Dedifferentiated amniotic fluid mesenchymal stem cell (primary cell): ENCODE data around the gene NFATC2IP.
"Not testable (repeated sequence)": the region's sequence is repeated elsewhere in the genome, so short reads cannot be mapped to it uniquely, and the experiment has no call there.

ENCODE experiments used
- DNase-seq: peaks from one replicate; pipeline ENCODE4 v3.0.0-alpha.2; 2016; ENCODE audit errors: extremely low spot score

NFATC2IP gene

GRCh38 chr16:28974007-28974436 lies 23.3 kb downstream of the NFATC2IP start:
- DNase-seq: peak; percentile 52

DNA sequence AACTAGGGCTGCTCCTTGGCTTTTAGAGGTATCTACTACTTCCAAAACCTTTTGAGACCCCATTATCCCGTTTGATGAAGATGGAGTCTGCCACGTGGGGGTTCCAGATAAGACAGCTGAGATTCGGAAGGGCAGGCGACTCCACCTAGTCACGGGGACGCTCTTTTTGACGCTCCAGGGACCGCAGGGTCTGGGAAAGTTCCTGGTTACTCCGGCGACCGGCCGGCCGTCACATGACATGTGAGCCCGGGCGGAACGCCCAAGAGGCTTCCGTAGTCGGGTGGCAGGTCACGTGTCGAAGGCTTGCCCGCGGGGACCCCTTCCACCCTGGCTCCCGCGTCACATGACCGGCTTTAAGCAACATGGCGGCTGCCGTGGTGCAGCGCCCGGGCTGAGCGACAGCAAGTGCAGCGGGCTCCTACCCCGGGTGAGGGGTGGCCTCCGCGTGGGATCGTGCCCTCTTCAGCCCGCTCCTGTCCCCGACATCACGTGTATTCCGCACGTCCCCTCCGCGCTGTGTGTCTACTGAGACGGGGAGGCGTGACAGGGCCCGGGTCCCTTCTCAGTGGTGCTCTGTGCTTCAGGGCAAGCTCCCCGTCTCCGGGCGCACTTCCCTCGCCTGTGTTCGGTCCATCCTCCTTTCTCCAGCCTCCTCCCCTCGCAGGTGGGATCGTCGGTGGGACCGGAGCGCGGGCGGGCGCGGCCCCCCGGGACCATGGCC lies 23.9 kb downstream of the NFATC2IP start, which contains the start of gene SPNS1:
TSS of gene SPNS1 (plus strand) at position 342 of the 721 bp plus-strand sequence. CDS start at position 716, 374 bp downstream.
- peak; percentile 96 for DNase-seq

- no peak for DNase-seq
Observed at GRCh38 chr16:28975158-28975599, 24.4 kb downstream of the NFATC2IP start.

DNA sequence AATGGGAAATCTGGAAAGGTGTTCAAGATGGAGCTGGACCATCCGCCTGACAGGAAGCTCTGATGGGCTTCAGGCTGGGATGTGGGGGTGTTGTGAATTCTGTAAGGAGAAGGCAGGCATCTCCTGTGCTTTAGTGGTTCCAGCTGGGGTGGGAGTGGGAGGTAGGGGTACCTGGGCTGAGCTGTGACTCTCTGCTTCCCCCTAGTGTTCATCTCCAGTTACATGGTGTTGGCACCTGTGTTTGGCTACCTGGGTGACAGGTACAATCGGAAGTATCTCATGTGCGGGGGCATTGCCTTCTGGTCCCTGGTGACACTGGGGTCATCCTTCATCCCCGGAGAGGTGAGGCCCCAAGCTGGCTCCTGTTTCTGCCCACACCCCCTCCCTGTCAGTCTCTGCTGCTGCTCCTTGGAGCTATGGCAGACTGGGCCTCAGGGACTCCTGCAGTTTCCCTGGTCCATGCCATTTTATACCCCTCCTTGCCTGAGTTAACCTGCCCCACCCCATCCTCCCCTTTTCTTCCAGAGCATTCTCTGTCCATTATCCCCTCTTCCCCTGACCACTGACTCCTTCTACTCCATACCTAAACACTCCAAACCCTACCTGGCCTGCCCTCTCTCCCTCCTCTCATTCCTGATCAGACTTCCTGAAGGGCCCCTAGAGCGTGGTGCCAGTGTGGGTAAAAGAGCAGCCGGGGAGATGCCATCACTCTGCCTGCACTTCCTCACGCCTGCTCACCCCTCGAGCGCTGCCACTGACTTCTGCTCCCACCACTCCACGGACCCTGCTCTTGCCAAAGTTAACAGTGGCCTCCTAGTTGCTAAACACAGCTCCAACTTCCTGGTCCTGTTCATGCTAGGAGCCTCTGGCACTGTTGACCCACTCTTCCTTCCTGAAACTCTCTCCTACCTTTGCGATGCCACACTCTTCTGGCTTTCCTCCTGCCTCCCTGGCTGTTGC lies 27.2 kb downstream of the NFATC2IP start:
- DNase-seq: no peak

DNA sequence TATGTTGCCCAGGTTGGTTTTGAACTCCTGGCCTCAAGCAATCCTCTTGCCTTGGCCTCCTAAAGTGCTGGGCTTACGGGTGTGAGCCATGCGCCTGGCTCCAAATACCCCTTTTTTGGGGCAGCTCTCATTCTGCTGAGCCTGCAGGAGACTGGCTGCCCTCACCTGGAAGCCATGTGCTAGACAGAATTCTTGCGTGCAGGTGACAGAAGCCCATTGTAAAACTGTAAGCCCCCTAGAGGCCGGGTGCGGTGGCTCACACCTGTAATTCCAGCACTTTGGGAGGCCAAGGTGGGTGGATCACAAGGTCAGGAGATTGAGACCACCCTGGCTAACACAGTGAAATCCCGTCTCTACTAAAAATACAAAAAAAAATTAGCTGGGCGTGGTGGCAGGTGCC lies 29.6 kb downstream of the NFATC2IP start:
- DNase-seq: not testable (repeated sequence)

- DNase-seq: no peak
Observed at GRCh38 chr16:28980929-28981328, 30.2 kb downstream of the NFATC2IP start.

DNA sequence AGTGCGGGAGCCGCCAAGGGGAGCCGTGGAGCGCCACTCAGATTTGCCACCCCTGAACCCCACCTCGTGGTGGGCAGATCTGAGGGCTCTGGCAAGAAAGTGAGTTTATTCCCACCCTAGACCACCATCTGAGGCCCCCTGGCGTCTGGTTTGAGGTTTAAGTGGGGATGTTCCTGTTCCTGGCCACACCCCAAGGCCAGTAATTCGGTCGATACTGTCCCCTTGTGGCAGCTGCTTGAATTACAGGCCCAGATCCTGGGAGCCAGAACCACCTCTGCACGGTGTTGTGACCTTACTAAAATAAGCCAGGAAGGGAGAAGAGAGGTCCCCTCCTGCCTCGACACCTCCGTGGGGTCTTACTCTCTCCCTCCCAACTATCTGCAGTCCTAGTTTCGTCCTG lies 30.8 kb downstream of the NFATC2IP start:
- DNase-seq: no peak

GRCh38 chr16:28982418-28982817 lies 31.7 kb downstream of the NFATC2IP start:
- no peak for DNase-seq

- no peak for DNase-seq
Observed at GRCh38 chr16:28982949-28983348, 32.2 kb downstream of the NFATC2IP start.

GRCh38 chr16:28983644-28984043 lies 32.9 kb downstream of the NFATC2IP start:
- no peak for DNase-seq

DNA sequence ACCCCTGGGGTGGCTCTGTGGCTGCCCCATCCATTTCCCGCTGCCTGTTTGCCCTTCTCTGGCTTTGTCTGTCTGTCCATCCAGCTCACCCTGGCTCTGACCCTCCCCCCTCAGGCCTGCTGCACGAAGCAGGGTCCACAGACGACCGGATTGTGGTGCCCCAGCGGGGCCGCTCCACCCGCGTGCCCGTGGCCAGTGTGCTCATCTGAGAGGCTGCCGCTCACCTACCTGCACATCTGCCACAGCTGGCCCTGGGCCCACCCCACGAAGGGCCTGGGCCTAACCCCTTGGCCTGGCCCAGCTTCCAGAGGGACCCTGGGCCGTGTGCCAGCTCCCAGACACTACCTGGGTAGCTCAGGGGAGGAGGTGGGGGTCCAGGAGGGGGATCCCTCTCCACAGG lies 33.4 kb downstream of the NFATC2IP start:
- no peak for DNase-seq

GRCh38 chr16:28984619-28985135 lies 33.9 kb downstream of the NFATC2IP start, which contains the start of gene LAT:
Gene LAT, plus strand, starts transcription at chr16:28985052. Its CDS starts 366 bp downstream, at chr16:28985418.
- no peak for DNase-seq

DNA sequence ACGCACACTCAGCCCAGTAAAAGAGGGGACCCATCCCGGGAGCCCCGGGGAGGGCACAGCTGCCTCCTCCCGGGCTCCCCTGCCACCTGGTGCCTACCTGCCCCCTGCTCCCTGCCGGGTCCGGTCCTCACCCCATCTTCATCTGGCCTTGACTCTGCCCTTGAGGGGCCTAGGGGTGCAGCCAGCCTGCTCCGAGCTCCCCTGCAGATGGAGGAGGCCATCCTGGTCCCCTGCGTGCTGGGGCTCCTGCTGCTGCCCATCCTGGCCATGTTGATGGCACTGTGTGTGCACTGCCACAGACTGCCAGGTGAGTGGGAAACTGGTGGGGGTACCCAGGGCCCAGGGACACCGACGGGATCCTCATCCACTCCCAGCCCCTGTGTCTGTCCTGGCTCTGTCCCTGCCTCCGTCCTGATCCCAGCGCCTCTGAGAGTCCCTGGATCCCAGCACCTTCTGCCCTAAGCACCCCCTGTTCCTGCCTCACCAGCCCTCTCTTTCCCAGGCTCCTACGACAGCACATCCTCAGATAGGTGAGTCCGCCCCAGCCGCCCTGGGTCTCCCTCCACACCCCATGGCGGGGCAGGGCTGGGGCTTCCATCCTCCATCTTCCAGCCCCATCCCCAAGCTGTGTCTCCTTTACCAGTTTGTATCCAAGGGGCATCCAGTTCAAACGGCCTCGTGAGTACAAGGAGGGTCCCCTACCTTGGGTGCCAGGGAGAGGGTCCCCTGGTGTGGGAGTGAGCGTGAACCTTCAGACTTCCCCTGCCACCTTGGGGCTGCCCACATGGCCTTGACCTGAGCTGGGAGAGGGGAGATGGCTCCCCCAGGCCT lies 34.7 kb downstream of the NFATC2IP start:
- DNase-seq: no peak

GRCh38 chr16:28986046-28986445 lies 35.3 kb downstream of the NFATC2IP start:
- no peak for DNase-seq

DNA sequence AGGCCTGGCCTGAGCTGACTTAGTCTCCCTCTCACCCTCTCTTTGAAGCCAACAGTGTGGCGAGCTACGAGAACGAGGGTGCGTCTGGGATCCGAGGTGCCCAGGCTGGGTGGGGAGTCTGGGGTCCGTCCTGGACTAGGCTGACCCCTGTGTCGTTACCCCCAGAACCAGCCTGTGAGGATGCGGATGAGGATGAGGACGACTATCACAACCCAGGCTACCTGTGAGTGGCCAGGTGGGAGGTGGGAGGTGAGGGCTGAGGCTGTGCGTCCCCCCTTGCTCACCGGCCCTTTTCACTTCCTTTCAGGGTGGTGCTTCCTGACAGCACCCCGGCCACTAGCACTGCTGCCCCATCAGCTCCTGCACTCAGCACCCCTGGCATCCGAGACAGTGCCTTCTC lies 35.8 kb downstream of the NFATC2IP start:
- DNase-seq: no peak

DNA sequence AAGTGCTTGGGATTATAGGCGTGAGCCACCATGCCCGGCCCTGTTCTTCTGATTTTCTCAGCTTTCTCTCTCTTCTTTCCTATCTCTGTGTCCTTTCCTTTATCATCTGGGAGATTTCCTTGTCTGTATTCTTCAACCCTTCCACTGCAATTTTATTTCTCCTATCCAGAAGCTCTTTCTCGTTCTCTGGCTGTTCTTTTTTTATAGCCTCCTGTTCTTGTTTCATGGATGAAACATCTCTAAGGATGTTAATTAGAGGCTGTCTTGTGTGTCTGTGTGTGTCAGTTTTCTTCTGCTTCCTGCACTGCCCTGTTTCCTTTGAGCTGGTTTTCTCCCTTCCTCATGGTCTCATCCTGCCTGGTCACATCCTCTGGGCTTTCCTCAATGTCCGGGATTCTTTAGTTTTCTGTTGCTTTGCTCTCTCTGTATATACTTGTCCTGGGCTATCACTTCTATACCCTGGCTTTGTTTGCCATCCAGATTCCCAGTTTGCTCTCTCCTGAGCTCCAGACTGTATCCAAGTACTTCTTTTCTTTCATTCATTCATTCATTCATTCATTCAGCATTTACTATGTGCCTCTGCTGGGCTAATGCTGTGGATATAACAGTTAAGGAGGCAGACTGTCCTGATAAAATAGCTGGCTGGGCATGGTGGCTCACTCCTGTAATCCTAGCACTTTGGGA lies 36.6 kb downstream of the NFATC2IP start:
- no peak for DNase-seq

GRCh38 chr16:28989363-28989762 lies 38.6 kb downstream of the NFATC2IP start:
- DNase-seq: no peak

DNA sequence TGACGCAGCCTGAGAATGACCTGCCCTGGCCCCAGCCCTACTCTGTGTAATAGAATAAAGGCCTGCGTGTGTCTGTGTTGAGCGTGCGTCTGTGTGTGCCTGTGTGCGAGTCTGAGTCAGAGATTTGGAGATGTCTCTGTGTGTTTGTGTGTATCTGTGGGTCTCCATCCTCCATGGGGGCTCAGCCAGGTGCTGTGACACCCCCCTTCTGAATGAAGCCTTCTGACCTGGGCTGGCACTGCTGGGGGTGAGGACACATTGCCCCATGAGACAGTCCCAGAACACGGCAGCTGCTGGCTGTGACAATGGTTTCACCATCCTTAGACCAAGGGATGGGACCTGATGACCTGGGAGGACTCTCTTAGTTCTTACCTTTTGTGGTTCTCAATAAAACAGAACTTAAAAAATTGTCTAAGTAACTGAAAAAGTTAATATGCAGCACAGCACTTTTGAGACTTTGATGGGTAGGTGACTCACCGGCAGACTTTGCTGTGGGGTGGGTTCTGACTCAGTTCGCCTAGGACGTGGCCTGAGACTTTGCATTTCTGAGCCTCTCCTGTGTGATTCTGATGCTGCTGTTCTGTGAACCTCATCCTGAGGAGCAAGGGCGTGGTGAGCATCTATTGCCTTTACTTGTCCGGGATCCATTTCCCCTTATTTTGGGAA lies 39.8 kb downstream of the NFATC2IP start:
- DNase-seq: no peak

GRCh38 chr16:28991687-28992086 lies 41.0 kb downstream of the NFATC2IP start:
- DNase-seq: no peak

DNA sequence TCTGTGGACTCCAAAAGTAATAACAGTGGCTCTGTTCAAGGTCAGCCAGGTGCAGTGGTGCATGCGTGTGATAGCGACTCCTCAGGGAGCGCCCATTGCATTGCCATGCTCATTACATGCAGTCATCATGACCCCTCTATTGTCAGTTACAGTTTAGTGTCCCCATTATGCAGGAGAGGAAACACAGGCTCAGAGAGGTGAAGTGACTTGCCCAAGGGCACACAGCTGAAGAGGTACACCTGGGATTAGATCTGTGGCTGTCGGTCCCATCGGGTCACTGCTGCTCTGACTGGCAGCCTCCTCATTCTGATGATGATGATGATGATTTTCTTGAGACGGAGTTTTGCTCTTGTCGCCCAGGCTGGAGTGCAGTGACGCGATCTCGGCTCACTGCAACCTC lies 41.8 kb downstream of the NFATC2IP start:
- no peak for DNase-seq
